Large intestine (tissue), 3 donors: ENCODE measurements around the gene NR2F2. TPM values are rescaled to one million over a fixed set of nuclear protein-coding genes. Genes with fewer than 3 reads are reported as not detected.

Experiments used
- DNase-seq, 2 donors: peaks; one replicate each; pipeline versions ENCODE4 v3.0.0 to v3.0.0-alpha.2; 2013
- H3K27ac ChIP-seq: one replicate; pipeline ENCODE4 v1.5.1; 2013; ENCODE audit warnings: low read length
- H3K27me3 ChIP-seq: 2 replicates; pipeline ENCODE4 v1.6.1; 2013; ENCODE audit warnings: low read length; ENCODE audit not compliant: control insufficient read depth, insufficient read depth
- H3K36me3 ChIP-seq: 2 replicates; pipeline ENCODE4 v1.6.1; 2013; ENCODE audit warnings: low read length; ENCODE audit not compliant: control insufficient read depth, insufficient read depth
- H3K4me1 ChIP-seq: one replicate; pipeline ENCODE4 v1.6.1; 2013; ENCODE audit warnings: low read length; ENCODE audit not compliant: control insufficient read depth, insufficient read depth
- H3K4me3 ChIP-seq: one replicate; pipeline ENCODE4 v1.5.1; 2013; ENCODE audit warnings: low read length
- H3K9me3 ChIP-seq: one replicate; pipeline ENCODE4 v1.6.1; 2013; ENCODE audit warnings: mild to moderate bottlenecking, low read depth, low read length, moderate library complexity; ENCODE audit not compliant: control insufficient read depth
- WGBS: methylation state at CpG from one replicate; pipeline ENCODE4 v1.1.5; 2013; ENCODE audit warnings: low lambda C conversion rate; ENCODE audit not compliant: insufficient coverage; 5-methylcytosine and 5-hydroxymethylcytosine counted together
- polyA plus RNA-seq: library from polyadenylated mRNA; unstranded; fragments of 120-200 nt; gene quantifications from one replicate; pipeline ENCODE4 v1.2.1, GENCODE V29; 2013

NR2F2 gene
- polyA plus RNA-seq, 1 donor: 27.7 TPM

DNA sequence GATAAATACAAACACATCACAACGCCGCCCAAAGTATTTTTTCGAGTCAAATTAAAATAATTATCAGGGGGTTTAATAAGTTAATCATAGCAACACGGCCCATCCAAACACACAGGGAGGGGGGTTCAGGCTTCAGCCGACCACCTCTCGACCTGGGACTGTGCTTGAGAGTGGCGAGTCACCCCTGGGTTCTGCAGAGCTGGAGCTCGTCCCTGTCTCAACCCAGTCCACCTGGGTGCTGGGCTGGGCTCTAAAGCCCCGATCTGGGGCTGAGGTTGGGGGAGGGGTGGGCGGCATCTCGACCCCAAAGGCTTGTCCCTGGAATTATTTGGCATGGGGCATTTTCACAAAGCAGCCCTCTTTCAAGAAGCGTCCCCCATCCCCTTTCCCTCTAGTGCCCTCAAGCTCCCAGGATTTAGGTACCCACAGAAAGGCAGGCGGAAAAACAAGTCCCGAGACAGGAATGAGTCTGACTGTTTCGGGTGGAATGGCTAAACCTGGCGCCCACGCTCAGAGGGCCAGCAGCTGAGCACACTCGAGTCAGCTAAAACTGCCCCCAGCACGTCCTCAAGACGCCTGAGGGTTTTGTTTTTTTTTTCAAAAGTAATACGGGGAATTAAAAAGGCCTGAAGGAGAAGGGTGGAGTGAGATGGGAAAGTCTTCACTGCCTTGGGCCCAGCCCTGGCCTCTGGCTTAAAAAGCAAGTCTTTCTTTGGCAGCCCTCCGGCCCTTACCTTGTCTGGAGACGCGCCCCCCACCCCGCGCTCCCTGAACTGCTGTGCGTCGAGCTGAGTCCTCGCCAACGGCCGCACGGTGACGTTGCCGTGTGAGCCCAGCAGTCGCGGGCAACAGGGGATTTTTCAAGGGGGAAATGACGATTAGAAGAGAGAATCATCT lies 32.5 kb downstream of the NR2F2 start:
- DNase-seq: no peak
- Histone ChIP-seq H3K27ac (no peak overlapping the region), H3K4me3 (no peak overlapping the region), H3K27me3 (peaks cover 99% of the 10 kb centered on the region), H3K9me3 (peaks cover 9% of the 10 kb centered on the region), H3K36me3 (no peaks in the 10 kb centered on the region), H3K4me1 (peaks cover 10% of the 10 kb centered on the region)
- WGBS: 3% methylated on average over 5 of the region's 37 CpGs

DNA sequence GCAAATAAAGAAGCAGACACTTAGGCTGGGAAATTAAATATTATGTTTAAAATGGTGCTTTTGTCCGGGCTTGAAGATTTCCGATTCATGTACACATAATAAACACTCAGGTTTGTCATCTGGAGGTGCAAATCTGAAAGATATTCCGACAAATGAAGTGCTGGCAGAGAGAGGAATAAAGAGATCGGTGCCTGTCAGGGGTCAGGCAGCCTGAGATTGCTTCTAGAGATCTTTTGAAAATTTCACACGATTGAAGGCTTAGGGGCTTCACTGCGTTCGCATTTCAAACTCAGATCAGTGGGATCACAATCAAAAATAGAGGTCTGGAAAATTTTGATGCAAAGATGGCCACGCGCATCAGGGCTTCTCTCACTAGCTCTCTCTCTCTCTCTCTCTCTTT lies 33.2 kb downstream of the NR2F2 start:
- H3K4me1 ChIP-seq: peaks cover 10% of the 10 kb centered on the region
- H3K9me3 ChIP-seq: peaks cover 9% of the 10 kb centered on the region
- no peak overlapping the region for H3K27ac ChIP-seq
- WGBS: 20% methylated on average over 1 of the region's 9 CpGs
- peaks cover 99% of the 10 kb centered on the region for H3K27me3 ChIP-seq
- no peaks in the 10 kb centered on the region for H3K36me3 ChIP-seq
- H3K4me3 ChIP-seq: no peak overlapping the region
- DNase-seq: no peak

DNA sequence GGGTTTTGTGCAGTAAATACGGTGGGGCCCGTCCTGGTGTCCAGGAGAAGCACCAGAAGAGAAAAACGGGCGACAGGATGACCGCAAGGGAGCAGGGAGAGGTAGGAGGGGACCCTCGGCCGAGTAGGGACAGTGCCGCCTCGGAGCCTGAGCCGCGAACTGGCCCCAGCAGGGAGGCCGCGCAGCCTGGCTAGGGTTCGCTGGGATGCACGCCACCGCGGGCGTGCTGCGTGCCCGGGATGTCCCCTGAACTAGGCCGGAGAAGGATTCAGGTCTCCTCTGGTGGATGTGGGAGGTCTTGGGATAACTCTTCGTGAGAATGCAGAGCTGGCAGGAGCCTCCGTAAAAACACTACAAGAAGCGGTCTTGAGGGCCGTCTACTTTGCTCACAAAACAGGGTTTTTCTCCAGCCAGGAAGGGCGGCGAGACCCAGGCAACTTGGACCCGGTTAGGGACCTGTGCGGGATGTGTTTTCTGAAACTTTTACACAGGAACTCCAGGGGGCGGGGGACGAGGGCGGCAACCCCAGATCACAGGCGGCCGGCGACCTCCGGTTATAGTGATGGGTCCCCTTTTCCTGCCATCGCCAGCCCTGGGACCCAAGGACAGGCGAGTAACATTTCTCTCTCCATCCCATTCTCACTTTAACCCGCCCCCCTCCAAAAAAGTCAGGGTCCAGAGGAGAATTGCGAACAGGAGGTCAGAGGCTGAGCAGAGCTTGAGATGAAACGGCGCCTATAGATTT lies 35.5 kb downstream of the NR2F2 start:
- peaks cover 3% of the 10 kb centered on the region for H3K9me3 ChIP-seq
- H3K36me3 ChIP-seq: no peaks in the 10 kb centered on the region
- H3K4me3 ChIP-seq: no peak overlapping the region
- WGBS: no CpG with 5 or more reads among the region's 42 CpGs
- H3K27me3 ChIP-seq: peaks cover 99% of the 10 kb centered on the region
- H3K27ac ChIP-seq: no peak overlapping the region
- no peak for DNase-seq
- no peaks in the 10 kb centered on the region for H3K4me1 ChIP-seq

DNA sequence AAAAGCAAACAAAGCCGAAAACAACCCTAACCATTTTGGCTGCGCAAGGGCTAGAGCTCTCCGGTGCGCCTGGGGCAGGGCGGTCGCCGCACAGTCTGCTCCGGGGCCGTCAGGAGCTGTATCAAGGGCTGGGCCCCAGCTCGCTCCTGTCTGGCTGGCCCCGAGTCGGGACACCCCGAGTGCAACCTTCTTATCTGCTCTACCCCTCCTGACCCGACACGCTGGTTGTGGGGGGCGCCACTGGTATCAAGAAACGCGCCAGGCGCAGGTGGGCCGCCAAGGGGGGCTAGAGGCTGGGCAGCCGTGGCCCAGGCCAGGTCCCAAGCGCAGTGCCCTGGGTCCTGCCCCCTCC lies 36.0 kb downstream of the NR2F2 start:
- WGBS: no CpG with 5 or more reads among the region's 22 CpGs
- H3K9me3 ChIP-seq: peaks cover 3% of the 10 kb centered on the region
- H3K27me3 ChIP-seq: peaks cover 96% of the 10 kb centered on the region
- no peaks in the 10 kb centered on the region for H3K36me3 ChIP-seq
- DNase-seq: no peak
- no peak overlapping the region for H3K27ac ChIP-seq
- no peak overlapping the region for H3K4me3 ChIP-seq
- H3K4me1 ChIP-seq: no peaks in the 10 kb centered on the region

DNA sequence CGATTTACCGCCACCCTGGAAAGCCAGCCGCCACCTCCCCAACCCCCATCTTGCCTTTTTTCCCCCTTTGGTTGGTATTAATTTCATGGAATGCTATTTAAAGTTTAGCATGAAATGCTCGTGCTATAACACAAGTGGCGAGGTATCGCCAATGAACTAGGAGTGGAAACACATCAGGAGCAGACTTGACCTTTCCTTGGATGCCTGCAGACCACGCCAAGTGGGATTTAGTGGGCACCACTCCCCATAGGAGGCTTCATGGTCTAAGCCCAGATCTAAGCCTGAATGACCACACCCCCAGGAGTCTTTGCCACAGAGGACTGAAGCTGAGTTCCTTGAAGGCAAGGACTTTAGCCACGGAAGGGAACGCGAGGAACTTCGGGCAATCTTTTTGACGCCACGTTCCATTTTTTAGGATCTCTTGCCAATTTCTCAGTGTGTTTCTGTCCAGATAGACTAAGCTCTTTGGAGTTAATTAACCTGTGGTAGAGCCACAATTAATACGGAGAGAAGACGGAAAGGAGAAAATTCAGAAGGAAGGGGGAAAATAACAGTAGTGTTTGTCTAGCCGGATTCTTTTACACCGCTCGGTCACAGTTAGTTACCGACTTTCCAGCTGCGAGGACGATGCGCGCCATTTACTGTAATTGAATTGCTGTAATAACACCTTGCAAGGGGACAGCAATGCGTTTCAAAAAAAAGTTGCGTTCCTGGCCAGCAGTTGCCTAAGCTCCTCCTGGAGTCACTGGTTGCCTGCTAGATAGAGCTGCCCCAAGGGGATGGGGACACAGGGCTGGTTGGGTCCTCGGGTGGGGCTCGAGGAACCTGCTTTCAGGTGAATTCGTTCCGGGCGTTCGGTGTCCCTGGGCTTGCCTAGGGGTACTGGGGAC lies 37.1 kb downstream of the NR2F2 start:
- H3K27me3 ChIP-seq: peaks cover 92% of the 10 kb centered on the region
- no peaks in the 10 kb centered on the region for H3K4me1 ChIP-seq
- H3K36me3 ChIP-seq: no peaks in the 10 kb centered on the region
- no CpG with 5 or more reads among the region's 31 CpGs for WGBS
- DNase-seq: no peak
- no peak overlapping the region for H3K4me3 ChIP-seq
- no peak overlapping the region for H3K27ac ChIP-seq
- peaks cover 3% of the 10 kb centered on the region for H3K9me3 ChIP-seq

DNA sequence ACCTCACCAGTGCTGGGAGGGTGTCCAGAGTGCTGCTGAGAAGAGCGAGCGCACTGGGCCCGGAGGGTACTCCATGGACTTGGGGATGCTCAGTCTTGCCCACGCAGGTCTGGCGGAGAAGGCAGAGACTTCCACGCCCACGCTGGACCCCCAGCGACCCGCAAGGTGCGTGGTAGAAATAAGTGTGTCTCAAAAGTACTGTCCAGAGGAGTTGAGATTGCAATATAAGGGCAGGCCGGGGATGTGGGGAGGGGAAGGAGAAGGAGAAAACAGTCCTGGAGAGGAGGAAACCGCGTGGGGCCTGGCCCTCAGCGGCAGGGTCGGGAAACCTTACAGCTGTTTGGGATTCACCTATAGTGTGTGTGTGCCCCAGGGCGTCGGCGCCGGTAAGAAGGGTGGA lies 38.9 kb downstream of the NR2F2 start:
- H3K4me1 ChIP-seq: no peaks in the 10 kb centered on the region
- H3K36me3 ChIP-seq: no peaks in the 10 kb centered on the region
- H3K4me3 ChIP-seq: no peak overlapping the region
- no CpG with 5 or more reads among the region's 19 CpGs for WGBS
- H3K27ac ChIP-seq: no peak overlapping the region
- H3K27me3 ChIP-seq: peaks cover 87% of the 10 kb centered on the region
- peaks cover 3% of the 10 kb centered on the region for H3K9me3 ChIP-seq
- no peak for DNase-seq

DNA sequence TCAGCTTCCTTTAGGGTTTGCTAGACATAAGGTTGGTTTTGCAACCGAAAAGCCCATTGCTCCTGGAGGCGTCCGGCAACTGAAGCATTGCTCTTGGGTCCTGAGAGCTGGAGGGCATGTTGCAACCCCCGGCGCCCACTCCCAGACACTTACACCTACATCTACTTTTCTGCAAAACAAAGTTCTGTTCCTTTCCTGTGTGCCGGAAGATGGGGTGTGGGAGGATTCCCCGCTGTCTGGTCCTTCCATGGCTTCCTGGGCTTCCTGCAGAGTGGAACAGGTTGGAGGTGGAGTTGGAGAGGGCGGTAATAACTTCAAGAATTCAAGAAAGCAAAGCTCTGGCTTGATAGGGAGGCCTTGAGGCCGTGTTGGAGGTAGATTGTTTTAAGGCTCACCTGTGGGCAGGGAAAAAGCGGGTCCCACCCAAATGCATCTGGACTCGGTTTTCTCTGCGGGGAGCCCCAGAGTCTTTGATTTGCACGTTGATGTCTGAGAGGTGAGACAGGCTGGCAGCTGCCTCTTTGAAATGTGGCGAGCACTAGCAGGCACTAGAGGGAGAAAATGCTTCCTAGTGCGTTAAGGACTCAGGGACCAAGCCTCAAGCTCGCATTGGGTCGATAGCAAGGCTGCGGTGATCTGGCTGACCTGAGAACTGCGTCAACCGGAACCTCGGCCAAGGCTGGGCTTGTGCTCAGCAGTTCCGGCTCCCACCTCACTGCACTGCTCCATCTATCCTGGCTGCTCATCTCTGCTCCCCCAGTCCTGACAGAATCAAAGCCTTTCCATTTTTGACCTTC lies 39.5 kb downstream of the NR2F2 start:
- H3K27ac ChIP-seq: no peak overlapping the region
- peaks cover 85% of the 10 kb centered on the region for H3K27me3 ChIP-seq
- no peak for DNase-seq
- no CpG with 5 or more reads among the region's 22 CpGs for WGBS
- no peaks in the 10 kb centered on the region for H3K36me3 ChIP-seq
- H3K9me3 ChIP-seq: peaks cover 3% of the 10 kb centered on the region
- H3K4me1 ChIP-seq: no peaks in the 10 kb centered on the region
- no peak overlapping the region for H3K4me3 ChIP-seq

DNA sequence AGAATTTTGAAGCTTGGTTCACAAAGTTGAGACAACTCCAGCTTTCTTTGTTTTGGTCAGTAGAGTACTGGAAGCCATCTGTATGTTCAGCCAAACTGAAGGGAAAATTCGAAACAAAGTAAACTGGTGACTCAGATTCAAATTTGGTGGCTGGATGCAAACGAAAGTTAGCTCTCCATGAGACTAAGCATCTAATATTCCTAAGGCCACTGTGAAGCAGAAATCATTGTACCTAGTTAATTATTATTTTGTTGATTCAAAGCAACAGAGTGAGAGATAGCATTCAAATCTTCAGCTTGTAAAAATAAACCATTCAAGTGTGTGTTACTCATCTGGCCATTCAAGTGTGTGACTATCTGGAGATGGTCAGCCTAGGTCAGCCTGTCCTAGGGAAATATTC lies 42.1 kb downstream of the NR2F2 start:
- H3K4me3 ChIP-seq: no peak overlapping the region
- H3K27ac ChIP-seq: no peak overlapping the region
- peaks cover 60% of the 10 kb centered on the region for H3K27me3 ChIP-seq
- no peaks in the 10 kb centered on the region for H3K4me1 ChIP-seq
- H3K36me3 ChIP-seq: no peaks in the 10 kb centered on the region
- WGBS: 67% methylated on average over 1 of the region's 2 CpGs
- no peak for DNase-seq
- H3K9me3 ChIP-seq: no peaks in the 10 kb centered on the region

DNA sequence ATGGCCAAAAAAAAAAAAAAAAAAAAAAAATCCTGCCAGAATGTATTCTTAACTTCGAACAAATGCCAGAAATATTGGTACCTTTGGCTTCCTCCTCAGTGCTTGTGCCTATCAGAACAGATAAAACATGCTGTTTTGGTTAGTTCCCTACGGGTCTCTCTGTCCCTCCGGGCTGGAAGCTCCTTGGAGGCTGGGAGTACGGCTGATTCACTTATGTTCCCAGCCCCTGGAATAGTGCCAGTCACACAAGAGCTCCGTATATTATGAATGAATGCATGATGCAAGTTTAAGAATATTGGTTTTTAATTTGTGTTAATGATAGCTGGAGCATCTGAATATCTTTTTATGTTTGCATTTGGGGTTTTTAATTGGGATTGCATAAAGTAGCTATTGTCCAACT lies 44.0 kb downstream of the NR2F2 start:
- DNase-seq: no peak
- no peaks in the 10 kb centered on the region for H3K36me3 ChIP-seq
- 83% methylated on average over 1 of the region's 5 CpGs for WGBS

More for the DNA sequence above, 44.0 kb downstream of the NR2F2 start:
- Histone ChIP-seq H3K27me3 (peaks cover 44% of the 10 kb centered on the region), H3K9me3 (no peaks in the 10 kb centered on the region), H3K4me1 (no peaks in the 10 kb centered on the region), H3K4me3 (no peak overlapping the region), H3K27ac (no peak overlapping the region)
